ENCODE results near the gene PPIL1.

- TF ChIP-seq EZH2 (IDR thresholded peaks at IDR 0.05; ENCODE audit: borderline replicate concordance) (no peak), CTCF (IDR thresholded peaks at IDR 0.05; ENCODE audit: poor library complexity) (no peak), EZH2phosphoT487 (IDR thresholded peaks at IDR 0.05; ENCODE audit: low read depth, severe bottlenecking, unreplicated experiment) (no peak)
Measured at GRCh38 chr6:36825994-36826393, 48.6 kb downstream of the PPIL1 start.

All from hepatocyte (in vitro differentiated cells).